Smooth muscle cell (in vitro differentiated cells): Measurements from ENCODE around the gene DBNDD2. TPM values are rescaled to one million over a fixed set of nuclear protein-coding genes. Genes with fewer than 3 reads are reported as not detected.

ENCODE experiments used
- DNase-seq: peaks from one replicate; lab custom pipeline; 2025; ENCODE audit not compliant: unreplicated experiment; lab: John Stamatoyannopoulos, UW
- H2AFZ ChIP-seq: fragments of 200-600 bp; sonication (generic); 2 replicates; pipeline ENCODE4 v1.6.0; 2016; ENCODE audit warnings: antibody characterized with exemption, low read depth, mild to moderate bottlenecking
- H3F3A ChIP-seq: fragments of 200-600 bp; sonication (generic); 2 replicates; pipeline ENCODE4 v1.6.0; 2017; ENCODE audit warnings: antibody characterized with exemption, low read depth
- H3K27ac ChIP-seq: fragments of 200-600 bp; sonication (generic); 2 replicates; pipeline ENCODE4 v1.5.1; 2016; ENCODE audit warnings: low read depth, mild to moderate bottlenecking
- H3K27me3 ChIP-seq: fragments of 200-600 bp; sonication (generic); 2 replicates; pipeline ENCODE4 v1.6.1; 2016; ENCODE audit warnings: low read depth, mild to moderate bottlenecking
- H3K36me3 ChIP-seq: fragments of 200-600 bp; sonication (generic); 2 replicates; pipeline ENCODE4 v1.5.1; 2016; ENCODE audit warnings: low read depth
- H3K4me1 ChIP-seq: fragments of 200-600 bp; sonication (generic); 2 replicates; pipeline ENCODE4 v1.5.1; 2016; ENCODE audit warnings: low read depth
- H3K4me2 ChIP-seq: fragments of 200-600 bp; sonication (generic); 2 replicates; pipeline ENCODE4 v1.6.0; 2016; ENCODE audit warnings: mild to moderate bottlenecking
- H3K4me3 ChIP-seq: fragments of 200-600 bp; sonication (generic); 2 replicates; pipeline ENCODE4 v1.5.1; 2016; ENCODE audit warnings: mild to moderate bottlenecking
- H3K79me2 ChIP-seq: fragments of 200-600 bp; sonication (generic); 2 replicates; pipeline ENCODE4 v1.6.0; 2016; ENCODE audit warnings: low read depth, mild to moderate bottlenecking
- H3K9ac ChIP-seq: fragments of 200-600 bp; sonication (generic); 2 replicates; pipeline ENCODE4 v1.6.0; 2016; ENCODE audit warnings: low read depth
- H3K9me3 ChIP-seq: fragments of 200-600 bp; sonication (generic); replicated peaks from 2 replicates; pipeline ENCODE4 v1.5.1; 2016; ENCODE audit warnings: low read depth
- H4K20me1 ChIP-seq: fragments of 200-600 bp; sonication (generic); 2 replicates; pipeline ENCODE4 v1.6.0; 2016; ENCODE audit warnings: low read depth
- WGBS: methylation state at CpG from one replicate; pipeline ENCODE4 v1.1.7; 2016; ENCODE audit warnings: low lambda C conversion rate; 5-methylcytosine and 5-hydroxymethylcytosine counted together
- polyA plus RNA-seq: library from polyadenylated mRNA; unstranded; fragments of >200 nt; fragmentation: Nextera tagmentation; extraction: Ambion mirVana; gene quantifications from 2 replicates; pipeline ENCODE4 v1.2.1, GENCODE V29; 2016
- total RNA-seq: library from RNA; depleted of rRNA; stranded (reverse); fragments of >200 nt; gene quantifications from 2 replicates; pipeline ENCODE4 v1.2.3, GENCODE V29; 2014
- TF ChIP-seq, protein P1 (sequence below): fragments of 200-600 bp; sonication (generic); IDR thresholded peaks from 2 replicates; pipeline ENCODE4 v1.5.1; 2017; ENCODE audit warnings: borderline replicate concordance, mild to moderate bottlenecking, antibody characterized with exemption; ENCODE audit not compliant: insufficient read depth, poor library complexity, severe bottlenecking

DBNDD2 gene
- total and polyA plus RNA-seq, 2 experiments from 2014 or later: 2.9 to 6.4 TPM

- H3K4me1 ChIP-seq: peaks cover 11% of the 10 kb centered on the region
- H3K4me2 ChIP-seq: no peak overlapping the region
- H3K4me3 ChIP-seq: no peak overlapping the region
- no peaks in the 10 kb centered on the region for H3K9me3 ChIP-seq
- H3F3A ChIP-seq: no peaks in the 10 kb centered on the region
- H3K79me2 ChIP-seq: peaks cover 13% of the 10 kb centered on the region
- H3K27me3 ChIP-seq: peaks cover 3% of the 10 kb centered on the region
- no peak for DNase-seq
- TF ChIP-seq, protein P1, sequence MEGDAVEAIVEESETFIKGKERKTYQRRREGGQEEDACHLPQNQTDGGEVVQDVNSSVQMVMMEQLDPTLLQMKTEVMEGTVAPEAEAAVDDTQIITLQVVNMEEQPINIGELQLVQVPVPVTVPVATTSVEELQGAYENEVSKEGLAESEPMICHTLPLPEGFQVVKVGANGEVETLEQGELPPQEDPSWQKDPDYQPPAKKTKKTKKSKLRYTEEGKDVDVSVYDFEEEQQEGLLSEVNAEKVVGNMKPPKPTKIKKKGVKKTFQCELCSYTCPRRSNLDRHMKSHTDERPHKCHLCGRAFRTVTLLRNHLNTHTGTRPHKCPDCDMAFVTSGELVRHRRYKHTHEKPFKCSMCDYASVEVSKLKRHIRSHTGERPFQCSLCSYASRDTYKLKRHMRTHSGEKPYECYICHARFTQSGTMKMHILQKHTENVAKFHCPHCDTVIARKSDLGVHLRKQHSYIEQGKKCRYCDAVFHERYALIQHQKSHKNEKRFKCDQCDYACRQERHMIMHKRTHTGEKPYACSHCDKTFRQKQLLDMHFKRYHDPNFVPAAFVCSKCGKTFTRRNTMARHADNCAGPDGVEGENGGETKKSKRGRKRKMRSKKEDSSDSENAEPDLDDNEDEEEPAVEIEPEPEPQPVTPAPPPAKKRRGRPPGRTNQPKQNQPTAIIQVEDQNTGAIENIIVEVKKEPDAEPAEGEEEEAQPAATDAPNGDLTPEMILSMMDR: no peak
- no peaks in the 10 kb centered on the region for H4K20me1 ChIP-seq
- no peak overlapping the region for H3K9ac ChIP-seq
- H3K27ac ChIP-seq: no peak overlapping the region
- H3K36me3 ChIP-seq: no peaks in the 10 kb centered on the region
- WGBS: 80% methylated on average over 5 of the region's 5 CpGs
- no peak overlapping the region for H2AFZ ChIP-seq
Measured at GRCh38 chr20:45412653-45413052, 4.6 kb downstream of the DBNDD2 start.

DNA sequence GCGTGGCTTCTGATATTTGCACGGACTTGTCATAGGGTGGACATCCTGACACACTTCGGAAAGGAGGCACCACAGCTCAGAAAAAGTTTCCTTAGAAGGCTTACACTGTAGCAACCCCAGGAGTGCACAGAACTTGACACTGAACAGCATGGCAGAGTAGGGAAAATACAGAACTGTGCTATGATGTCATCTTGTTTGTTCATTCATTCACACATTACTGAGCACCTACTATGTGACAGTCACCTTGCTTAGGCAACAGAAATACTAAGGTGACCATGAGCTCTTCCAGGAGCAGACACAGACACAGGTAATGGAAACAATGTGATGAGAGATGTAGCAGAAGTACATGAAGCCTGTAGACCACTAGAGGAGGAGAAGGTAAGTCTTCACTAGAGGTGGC is 5.4 kb downstream of the DBNDD2 start:
- Histone ChIP-seq H3K4me2 (no peak overlapping the region), H3K79me2 (peaks cover 13% of the 10 kb centered on the region), H3K27ac (no peak overlapping the region), H3K9ac (no peak overlapping the region), H3K36me3 (no peaks in the 10 kb centered on the region), H3K4me1 (peaks cover 11% of the 10 kb centered on the region), H2AFZ (no peak overlapping the region), H3K4me3 (no peak overlapping the region), H3F3A (no peaks in the 10 kb centered on the region), H3K27me3 (no peaks in the 10 kb centered on the region), H3K9me3 (no peaks in the 10 kb centered on the region), H4K20me1 (no peaks in the 10 kb centered on the region)
- WGBS: 86% methylated on average over 3 of the region's 3 CpGs
- TF ChIP-seq, protein P1: no peak
- DNase-seq: no peak

DNA sequence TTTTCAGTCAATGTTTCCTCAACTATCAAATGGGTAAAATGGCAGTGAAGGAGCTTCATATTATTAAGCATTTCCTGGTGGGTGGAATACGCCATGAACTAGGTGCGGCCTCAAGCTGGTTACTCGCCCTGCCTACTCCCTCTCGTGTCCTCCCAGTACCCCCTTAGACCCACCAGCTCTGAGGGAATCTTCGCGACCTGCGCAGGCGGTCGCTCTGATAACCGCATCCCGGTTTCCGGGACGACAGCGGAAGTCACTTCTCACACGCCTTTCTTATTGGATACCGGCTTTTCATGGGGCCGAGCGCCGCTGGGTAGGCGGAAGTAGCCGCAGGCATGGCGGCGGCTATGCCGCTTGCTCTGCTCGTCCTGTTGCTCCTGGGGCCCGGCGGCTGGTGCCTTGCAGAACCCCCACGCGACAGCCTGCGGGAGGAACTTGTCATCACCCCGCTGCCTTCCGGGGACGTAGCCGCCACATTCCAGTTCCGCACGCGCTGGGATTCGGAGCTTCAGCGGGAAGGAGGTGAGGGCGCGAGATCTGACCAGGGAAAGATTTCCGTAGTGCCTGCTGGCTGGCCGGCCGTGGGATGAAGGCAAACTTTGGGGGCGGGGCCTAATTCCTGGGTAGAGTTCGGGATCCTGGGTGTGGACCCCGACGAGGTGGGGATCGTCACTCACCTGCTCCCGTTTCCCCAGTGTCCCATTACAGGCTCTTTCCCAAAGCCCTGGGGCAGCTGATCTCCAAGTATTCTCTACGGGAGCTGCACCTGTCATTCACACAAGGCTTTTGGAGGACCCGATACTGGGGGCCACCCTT is 7.9 kb downstream of the DBNDD2 start, which contains the start of gene PIGT:
TSS of gene PIGT (plus strand) at position 320 of the 816 bp plus-strand sequence. CDS start at position 336, 16 bp downstream.
- Histone ChIP-seq H3K36me3 (peaks cover 5% of the 10 kb centered on the region), H3K27ac (no peak within 1 kb of the TSS), H2AFZ (peak within 1 kb of the TSS; percentile 93), H4K20me1 (no peaks in the 10 kb centered on the region), H3K4me3 (peak within 1 kb of the TSS; percentile 85), H3K9me3 (no peaks in the 10 kb centered on the region), H3K27me3 (no peaks in the 10 kb centered on the region), H3K9ac (peak within 1 kb of the TSS; percentile 67), H3K4me2 (peak within 1 kb of the TSS; percentile 89), H3K79me2 (peaks cover 13% of the 10 kb centered on the region), H3K4me1 (peaks cover 11% of the 10 kb centered on the region), H3F3A (no peaks in the 10 kb centered on the region)
- TF ChIP-seq, protein P1: no peak
- 1% methylated on average over 52 of the region's 52 CpGs for WGBS
- peak; percentile 19 for DNase-seq
